ENCODE data around the gene RCN2. TPM values are rescaled to one million over a fixed set of nuclear protein-coding genes. Genes with fewer than 3 reads are reported as not detected.

RCN2 gene
- total and polyA plus RNA-seq, 2 donors (not counting 3 experiments of a cell fraction or from before 2014, with no cell fraction given) = 45.2 to 71.9 TPM

DNA sequence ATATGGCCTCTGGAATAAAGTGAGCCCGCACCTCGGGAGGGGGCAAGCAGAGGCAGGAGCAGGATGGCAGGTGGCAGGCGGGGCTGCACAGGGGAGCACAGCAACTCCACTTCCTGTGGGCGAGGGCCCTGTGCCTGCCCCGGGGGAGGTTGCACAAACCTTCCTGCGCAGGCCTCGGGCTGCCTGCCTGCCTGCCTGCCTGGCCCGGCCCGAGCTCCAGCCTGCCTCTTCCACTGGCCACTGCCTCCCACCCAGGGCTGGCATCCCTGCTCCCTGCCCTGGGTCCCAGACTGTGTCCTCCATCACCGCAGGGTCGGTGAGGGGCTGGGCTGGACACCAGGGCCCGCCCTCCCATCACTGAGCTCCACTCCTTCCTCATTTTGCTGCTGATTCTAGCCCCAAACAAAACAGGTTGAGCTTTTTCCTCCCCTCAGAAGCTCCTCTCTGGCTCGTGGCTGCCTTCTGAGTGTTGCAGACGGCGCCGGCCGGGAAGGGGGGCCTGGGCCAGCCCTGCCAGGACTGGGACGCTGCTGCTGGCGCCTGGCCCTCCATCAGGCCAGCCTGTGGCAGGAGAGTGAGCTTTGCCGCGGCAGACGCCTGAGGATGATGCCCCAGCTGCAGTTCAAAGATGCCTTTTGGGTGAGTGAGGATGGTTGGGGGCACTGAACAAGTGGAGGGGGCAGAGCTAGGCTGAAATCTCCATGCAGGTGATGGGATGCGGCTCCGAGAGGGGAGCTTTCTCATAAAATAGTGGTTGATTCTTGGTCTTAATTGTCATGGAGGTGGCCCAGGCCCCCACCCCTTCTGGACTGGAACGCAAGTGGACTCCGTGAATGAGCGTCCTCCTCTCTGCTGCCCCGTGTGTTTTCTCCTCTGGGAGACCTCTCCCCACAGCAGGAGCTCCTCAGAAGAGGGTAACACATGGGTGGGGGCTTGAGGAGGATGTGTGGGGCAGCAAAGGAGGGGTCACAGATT is 63.7 kb downstream of the RCN2 start, which contains the start of gene PSTPIP1:
TSS of gene PSTPIP1 (plus strand) at position 156 of the 975 bp plus-strand sequence. CDS start at position 604, 448 bp downstream.
- no peak within 1 kb of the TSS for H3K4me3 ChIP-seq (replicated peaks in 1 of 3; ENCODE audit: insufficient read depth in 1 of 3, low read depth in 1 of 3, low read length in 3 of 3)
- H3K79me2 ChIP-seq (ENCODE audit: control insufficient read depth, insufficient read depth, low read length) = no peaks in the 10 kb centered on the region
- no peak for TF ChIP-seq CTCF (IDR thresholded peaks at IDR 0.05; ENCODE audit: extremely low read depth in 1 of 2, insufficient read depth in 1 of 2, low read depth in 1 of 2, low read length in 2 of 2)
- TF ChIP-seq JUN (IDR thresholded peaks at IDR 0.05; ENCODE audit: borderline replicate concordance, insufficient read depth, insufficient read length, low read depth) = no peak
- no peak for TF ChIP-seq POLR2AphosphoS5 (IDR thresholded peaks at IDR 0.05; ENCODE audit: insufficient read depth, low read depth, low read length)
- TF ChIP-seq FOS (IDR thresholded peaks at IDR 0.05; ENCODE audit: borderline replicate concordance, insufficient read depth, low read length) = no peak
- TF ChIP-seq MYC (IDR thresholded peaks at IDR 0.05; ENCODE audit: low read depth, low read length) = no peak
- TF ChIP-seq, protein P1, sequence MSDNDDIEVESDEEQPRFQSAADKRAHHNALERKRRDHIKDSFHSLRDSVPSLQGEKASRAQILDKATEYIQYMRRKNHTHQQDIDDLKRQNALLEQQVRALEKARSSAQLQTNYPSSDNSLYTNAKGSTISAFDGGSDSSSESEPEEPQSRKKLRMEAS (IDR thresholded peaks at IDR 0.05; ENCODE audit: insufficient read depth, insufficient read length) = no peak
- no peak for TF ChIP-seq GATA2 (IDR thresholded peaks at IDR 0.05; ENCODE audit: insufficient read depth, insufficient read length, low read depth, low read length)
- TF ChIP-seq POLR2A (IDR thresholded peaks at IDR 0.05; ENCODE audit: low read depth, low read length) = no peak
- TF ChIP-seq EZH2 (IDR thresholded peaks at IDR 0.05; ENCODE audit: borderline replicate concordance, low read depth, low read length, severe bottlenecking) = no peak
- FAIRE-seq = no peak
- no TSS peak for BruUV-seq (replicated peaks)
- H3K9me1 ChIP-seq (replicated peaks; ENCODE audit: control insufficient read depth, extremely low read depth, insufficient read depth, low read length) = no peaks in the 10 kb centered on the region
- no peaks in the 10 kb centered on the region for H4K20me1 ChIP-seq (replicated peaks; ENCODE audit: control insufficient read depth, extremely low read depth, insufficient read depth, low read length)
- no peaks in the 10 kb centered on the region for H3K36me3 ChIP-seq (ENCODE audit: control insufficient read depth in 2 of 2, extremely low read depth in 1 of 2, insufficient read depth in 2 of 2, low read length in 2 of 2)
- CTCF ChIA-PET = interaction anchor here (0.8 to 2.3 kb wide), 4 partner anchors 12 to 548 kb away, joined by 3 to 8 read pairs (median 6); no protein-coding TSS in a partner anchor
- peak within 1 kb of the TSS; percentile 50 for H2AFZ ChIP-seq (ENCODE audit: low read depth, low read length)
- H3K4me1 ChIP-seq (ENCODE audit: control insufficient read depth, extremely low read depth, insufficient read depth, low read length) = peaks cover 10% of the 10 kb centered on the region
- no peaks in the 10 kb centered on the region for H3K9me3 ChIP-seq (replicated peaks; ENCODE audit: control insufficient read depth, insufficient read depth, low read length)
- intact Hi-C loops (cut with micrococcal nuclease) = no loop called here
- H3K27ac ChIP-seq (ENCODE audit: insufficient read depth, low read depth, low read length) = no peak within 1 kb of the TSS
- H3K4me2 ChIP-seq (ENCODE audit: insufficient read depth, low read length) = no peak within 1 kb of the TSS
- peaks cover 0 to 2% of the 10 kb centered on the region in 2 experiments for H3K27me3 ChIP-seq (ENCODE audit: control insufficient read depth in 2 of 2, insufficient read depth in 2 of 2, low read length in 2 of 2)
- dilution Hi-C loops (cut with MboI; ENCODE audit: extremely low pct_ligation_motif_present, low sequenced_read_pairs) = no loop called here
- POLR2A ChIA-PET = no interaction called here
- no peak for DNase-seq (ENCODE audit: low read depth, low spot score)
- no peak within 1 kb of the TSS for H3K9ac ChIP-seq (replicated peaks; ENCODE audit: extremely low read depth, insufficient read depth, low read length)
